Caki2 (cell line): ENCODE data around the gene ARFGAP3. TPM values are rescaled to one million over a fixed set of nuclear protein-coding genes. Genes with fewer than 3 reads are reported as not detected.
A peak's percentile ranks its signal among the peaks of the same experiment; 100 is the strongest.
"Not testable (repeated sequence)": the region's sequence is repeated elsewhere in the genome, so short reads cannot be mapped to it uniquely, and the experiment has no call there.

ENCODE experiments used
- DNase-seq: peaks from one replicate; pipeline ENCODE4 v3.0.0-alpha.2; 2015; ENCODE audit warnings: low read depth
- in situ Hi-C: cut with HindIII; loops from 2 replicates; pipeline ENCODE4 v1.10.0; 2016; ENCODE audit warnings: low sequenced_read_pairs, low pct_unique_long_range_greater_than_20kb, mixed read lengths
- total RNA-seq: library from RNA; depleted of rRNA; stranded (reverse); fragments of >200 nt; shearing (Covaris generic); gene quantifications from 2 replicates; pipeline ENCODE4 v1.2.3, GENCODE V29; 2014; ENCODE audit warnings: low replicate concordance; rRNA removed

ARFGAP3 gene
- total RNA-seq, 1 experiment from 2014 or later, result 29.8 TPM

- in situ Hi-C loops, result no loop called here
- DNase-seq, result no peak
Measured at GRCh38 chr22:42764895-42765363, 92.1 kb downstream of the ARFGAP3 start.

DNA sequence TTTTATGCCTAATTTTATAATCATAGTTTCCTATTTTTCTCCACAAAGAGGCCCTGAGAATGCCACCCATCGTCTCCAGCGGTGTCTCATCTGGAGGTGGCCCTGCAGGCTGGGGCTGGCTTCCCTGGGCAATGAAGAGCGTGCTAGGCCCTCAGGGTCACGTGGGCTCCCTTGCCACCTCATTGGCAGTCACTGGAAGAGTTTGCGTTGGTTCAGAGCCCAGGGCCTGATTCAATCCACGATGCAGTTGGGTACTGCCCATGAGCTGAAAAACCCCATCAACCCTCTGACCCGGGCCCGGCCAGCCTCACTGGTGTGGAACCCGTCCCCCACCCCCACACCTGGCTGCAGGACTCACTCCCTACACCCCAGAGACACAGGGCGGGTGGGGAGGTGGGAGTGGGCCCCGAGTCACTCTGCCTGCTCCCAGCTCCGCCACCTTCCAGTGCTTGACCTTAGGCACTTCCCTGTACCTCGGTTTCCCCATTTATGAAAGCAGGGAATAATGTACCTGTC lies 93.0 kb downstream of the ARFGAP3 start:
- in situ Hi-C loops, result no loop called here
- DNase-seq, result no peak

GRCh38 chr22:42760806-42761565 lies 96.1 kb downstream of the ARFGAP3 start:
- in situ Hi-C loops, result no loop called here
- DNase-seq, result no peak

DNA sequence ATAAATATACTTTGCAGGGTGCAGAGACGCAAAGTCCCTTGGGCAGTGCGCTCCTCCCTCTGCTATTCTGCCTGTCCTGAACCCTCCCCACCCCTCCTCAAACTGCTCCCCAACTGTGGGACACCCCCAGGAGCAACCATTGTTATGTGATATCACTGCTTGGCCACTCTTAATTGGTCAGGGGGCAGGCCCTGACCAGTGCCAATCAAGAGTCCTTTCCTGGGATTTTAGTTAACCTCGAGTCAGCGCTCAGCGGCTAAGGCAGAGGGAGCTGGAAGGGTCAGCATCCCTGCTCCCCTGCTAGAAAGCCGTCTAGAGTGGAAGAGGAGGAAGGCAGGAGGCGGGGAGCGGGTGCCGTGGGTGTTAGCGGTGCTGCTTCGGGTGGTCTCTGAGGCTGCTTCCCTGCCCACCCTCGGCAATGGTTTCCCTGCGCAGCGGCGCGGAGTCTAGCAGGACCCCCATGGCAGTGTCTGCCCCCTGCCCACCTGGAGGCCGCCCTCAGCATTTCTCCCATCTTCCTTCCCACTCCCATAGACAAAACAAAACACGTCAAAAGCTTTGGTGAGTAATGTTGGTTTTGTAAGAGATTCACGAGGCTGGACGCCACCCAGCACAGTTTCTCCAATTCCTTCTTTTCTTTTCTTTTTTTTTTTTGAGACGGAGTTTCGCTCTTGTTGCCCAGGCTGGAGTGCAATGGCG lies 98.0 kb downstream of the ARFGAP3 start:
- in situ Hi-C loops, result no loop called here
- DNase-seq, result no peak

GRCh38 chr22:42755553-42755952 lies 101.5 kb downstream of the ARFGAP3 start:
- in situ Hi-C loops, result not testable (repeated sequence)
- DNase-seq, result peak; percentile 30

DNA sequence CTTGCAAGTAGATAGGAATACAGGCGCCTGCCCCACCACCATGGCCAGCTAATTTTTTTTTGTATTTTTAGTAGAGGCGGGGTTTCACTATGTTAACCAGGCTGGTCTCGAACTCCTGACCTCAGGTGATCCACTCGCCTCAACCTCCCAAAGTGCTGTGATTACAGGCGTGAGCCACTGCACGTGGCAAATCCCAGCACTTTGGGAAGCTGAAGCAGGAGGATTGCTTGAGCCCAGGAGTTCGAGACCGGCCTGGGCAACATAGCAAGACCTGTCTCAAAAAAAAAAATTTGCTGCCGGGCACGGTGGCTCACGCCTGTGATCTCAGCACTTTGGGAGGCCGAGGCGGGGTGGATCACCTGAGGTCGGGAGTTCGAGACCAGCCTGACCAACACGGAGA lies 102.0 kb downstream of the ARFGAP3 start:
- DNase-seq, in situ Hi-C loops: not testable (repeated sequence)

GRCh38 chr22:42754658-42755057 lies 102.4 kb downstream of the ARFGAP3 start:
- peak; percentile 81 for DNase-seq
- in situ Hi-C loops, result no loop called here

- in situ Hi-C loops, result no loop called here
Measured at GRCh38 chr22:42752912-42753311, 104.2 kb downstream of the ARFGAP3 start.

DNA sequence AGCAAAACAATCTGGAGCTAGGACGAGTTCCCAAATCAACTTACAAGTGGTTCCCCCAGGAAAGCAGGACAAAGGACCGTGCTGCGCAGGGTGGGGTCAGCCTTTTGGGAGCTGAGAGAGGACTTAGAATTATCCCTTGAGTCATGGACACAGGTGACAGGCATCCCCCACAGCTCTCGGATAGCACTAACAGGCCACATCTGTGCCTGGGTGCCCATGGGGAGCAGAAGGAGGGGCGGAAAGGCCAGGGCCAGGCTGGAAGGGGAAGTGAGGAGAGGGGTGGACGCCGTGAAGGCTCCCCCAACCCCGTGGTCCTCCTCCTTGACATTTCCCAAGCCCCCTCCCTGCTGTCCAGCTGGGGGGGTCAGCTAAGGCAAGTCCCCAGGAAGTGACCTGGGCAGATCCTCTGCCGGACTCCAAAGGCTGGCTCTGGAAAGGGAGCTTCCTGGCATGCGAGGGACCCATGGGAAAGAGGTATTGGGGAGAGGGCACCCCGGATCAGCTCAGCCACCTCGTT lies 104.8 kb downstream of the ARFGAP3 start:
- in situ Hi-C loops, result no loop called here
- DNase-seq, result no peak

More at GRCh38 chr22:42752912-42753311, 104.2 kb downstream of the ARFGAP3 start:
- no peak for DNase-seq

- DNase-seq, in situ Hi-C loops: not testable (repeated sequence)
Measured at GRCh38 chr22:42750421-42750820, 106.7 kb downstream of the ARFGAP3 start.

- DNase-seq, result no peak
- in situ Hi-C loops, result no loop called here
Measured at GRCh38 chr22:42747701-42748513, 109.2 kb downstream of the ARFGAP3 start.

Other genes starting within 250 kb of the ARFGAP3 start
- 10.9 and 15.7 TPM in 2 replicates for gene POLDIP3, start 242.4 kb downstream of the ARFGAP3 start, total RNA-seq
- gene ATP5MGL, start 216.7 kb downstream of the ARFGAP3 start, total RNA-seq, result not detected in 2 replicates
- 68.0 and 95.7 TPM in 2 replicates for gene CYB5R3, start 207.9 kb downstream of the ARFGAP3 start, total RNA-seq
- 5.6 and 8.3 TPM in 2 replicates for gene A4GALT, start 136.4 kb downstream of the ARFGAP3 start, total RNA-seq
- gene PACSIN2, start 157.9 kb upstream of the ARFGAP3 start, total RNA-seq, result 145 and 175 TPM in 2 replicates
- 7.2 and 13.0 TPM in 2 replicates for gene TTLL1, start 232.1 kb upstream of the ARFGAP3 start, total RNA-seq